Neuronal stem cell (in vitro differentiated cells): ENCODE measurements around the gene NLRP6.
"Not testable (repeated sequence)": the region's sequence is repeated elsewhere in the genome, so short reads cannot be mapped to it uniquely, and the experiment has no call there.

ENCODE experiments used
- DNase-seq: peaks from one replicate; pipeline ENCODE4 v3.0.0-alpha.2; 2013; ENCODE audit warnings: low spot score
- H2AFZ ChIP-seq: one replicate; pipeline ENCODE4 v1.6.1; 2013; ENCODE audit warnings: mild to moderate bottlenecking, low read length, inconsistent platforms
- H2AK5ac ChIP-seq: 2 replicates; pipeline ENCODE4 v1.6.1; 2013; ENCODE audit warnings: low read depth, mild to moderate bottlenecking, inconsistent platforms, low read length, moderate library complexity, mixed read lengths
- H2BK120ac ChIP-seq: 2 replicates; pipeline ENCODE4 v1.6.1; 2013; ENCODE audit warnings: low read depth, mild to moderate bottlenecking, inconsistent platforms, low read length, moderate library complexity, mixed read lengths
- H2BK12ac ChIP-seq: one replicate; pipeline ENCODE4 v1.6.1; 2013; ENCODE audit warnings: low read length, inconsistent platforms
- H2BK15ac ChIP-seq: 2 replicates; pipeline ENCODE4 v1.6.1; 2013; ENCODE audit warnings: mild to moderate bottlenecking, low read length, inconsistent platforms, mixed read lengths
- H2BK5ac ChIP-seq: one replicate; pipeline ENCODE4 v1.6.1; 2013; ENCODE audit warnings: inconsistent platforms, mild to moderate bottlenecking, low read length, moderate library complexity
- H3K14ac ChIP-seq: one replicate; pipeline ENCODE4 v1.6.1; 2013; ENCODE audit warnings: low read length, inconsistent platforms
- H3K18ac ChIP-seq: 2 replicates; pipeline ENCODE4 v1.6.1; 2013; ENCODE audit warnings: low read length, inconsistent platforms
- H3K23ac ChIP-seq: 2 replicates; pipeline ENCODE4 v1.6.1; 2013; ENCODE audit warnings: low read depth, mild to moderate bottlenecking, mixed read lengths, low read length, inconsistent platforms; ENCODE audit not compliant: poor library complexity
- H3K27ac ChIP-seq: replicated peaks from 3 replicates; pipeline ENCODE4 v1.5.1; 2013; ENCODE audit warnings: low read length, inconsistent platforms
- H3K27me3 ChIP-seq, 3 experiments: 2 replicates each; pipeline ENCODE4 v1.6.1; 2013; ENCODE audit warnings: low read length in 3 of 3, mild to moderate bottlenecking in 2 of 3, inconsistent platforms in 1 of 3, low read depth in 1 of 3, mixed read lengths in 1 of 3, moderate library complexity in 1 of 3; ENCODE audit not compliant: control insufficient read depth in 3 of 3, insufficient read depth in 3 of 3
- H3K36me3 ChIP-seq, 2 donors: replicated peaks in 1 of 2; 2 replicates each; pipeline ENCODE4 v1.6.1; 2013; ENCODE audit warnings: low read length in 2 of 2; ENCODE audit not compliant: control insufficient read depth in 2 of 2, insufficient read depth in 2 of 2
- H3K4ac ChIP-seq: 2 replicates; pipeline ENCODE4 v1.6.1; 2013; ENCODE audit warnings: inconsistent platforms, mild to moderate bottlenecking, low read length, moderate library complexity
- H3K4me1 ChIP-seq, 2 donors: 1 replicate in 1 of 2; 2 replicates in 1 of 2; pipeline ENCODE4 v1.6.1; 2013; ENCODE audit warnings: low read length in 2 of 2, low read depth in 1 of 2; ENCODE audit not compliant: control insufficient read depth in 2 of 2, insufficient read depth in 1 of 2
- H3K4me2 ChIP-seq: one replicate; pipeline ENCODE4 v1.6.1; 2013; ENCODE audit warnings: mild to moderate bottlenecking, low read length, inconsistent platforms; ENCODE audit not compliant: insufficient read depth, poor library complexity, severe bottlenecking
- H3K4me3 ChIP-seq, 2 donors: 2 replicates each; pipeline ENCODE4 v1.5.1; 2013; ENCODE audit warnings: low read length in 2 of 2, mild to moderate bottlenecking in 2 of 2, inconsistent platforms in 1 of 2, moderate library complexity in 1 of 2
- H3K79me1 ChIP-seq: one replicate; pipeline ENCODE4 v1.6.1; 2013; ENCODE audit warnings: low read depth, mild to moderate bottlenecking, inconsistent platforms, low read length, moderate library complexity
- H3K9ac ChIP-seq: one replicate; pipeline ENCODE4 v1.6.1; 2013; ENCODE audit warnings: mild to moderate bottlenecking, low read depth, low read length, inconsistent platforms; ENCODE audit not compliant: poor library complexity
- H3K9me3 ChIP-seq, 2 donors: replicated peaks in 1 of 2; 2 replicates each; pipeline versions ENCODE3 to v1.6.1; 2013; ENCODE audit warnings: low read length in 2 of 2, mild to moderate bottlenecking in 2 of 2, inconsistent platforms in 1 of 2, low read depth in 1 of 2, mixed read lengths in 1 of 2, moderate library complexity in 1 of 2; ENCODE audit not compliant: control insufficient read depth in 2 of 2, insufficient read depth in 1 of 2
- H4K8ac ChIP-seq: one replicate; pipeline ENCODE4 v1.6.1; 2013; ENCODE audit warnings: low read depth, mild to moderate bottlenecking, inconsistent platforms, low read length, moderate library complexity
- H4K91ac ChIP-seq: one replicate; pipeline ENCODE4 v1.6.1; 2013; ENCODE audit warnings: low read length, low read depth, mild to moderate bottlenecking, inconsistent platforms; ENCODE audit not compliant: poor library complexity
- WGBS, 2 donors: extraction: QIAGEN DNeasy Blood & Tissue Kit; methylation state at CpG; one replicate each; pipeline ENCODE4 v1.1.7; 2013; ENCODE audit warnings: missing lambda C conversion rate in 2 of 2, mixed read lengths in 1 of 2; ENCODE audit not compliant: insufficient read length in 2 of 2, insufficient replicate concordance in 1 of 2; ENCODE audit errors: extremely low coverage in 2 of 2; 5-methylcytosine and 5-hydroxymethylcytosine counted together

Gene NLRP6

GRCh38 chr11:306645-307371, 28.6 kb downstream of the NLRP6 start:
- H2BK12ac ChIP-seq, result peak overlapping the region; percentile 32
- no peak overlapping the region for H3K4me3 ChIP-seq
- no peak overlapping the region for H3K4me2 ChIP-seq
- peaks cover 0 to 4% of the 10 kb centered on the region in 2 donors for H3K36me3 ChIP-seq
- peak overlapping the region; percentile 25 for H3K14ac ChIP-seq
- no peak overlapping the region for H3K9ac ChIP-seq
- H3K18ac ChIP-seq, result peak overlapping the region; percentile 94
- peaks cover 4 to 7% of the 10 kb centered on the region in 2 donors for H3K9me3 ChIP-seq
- no CpG with 5 or more reads among the region's 17 CpGs for WGBS, 2 donors
- H3K27me3 ChIP-seq, result no peaks in the 10 kb centered on the region
- peaks cover 3% of the 10 kb centered on the region for H3K79me1 ChIP-seq
- H2AFZ ChIP-seq, result no peak overlapping the region
- H2BK5ac ChIP-seq, result peak overlapping the region; percentile 69
- H2AK5ac ChIP-seq, result peak overlapping the region; percentile 22
- H4K91ac ChIP-seq, result peak overlapping the region; percentile 60
- peak overlapping the region; percentile 90 for H2BK15ac ChIP-seq
- no peak for DNase-seq
- H3K4me1 ChIP-seq, result peaks cover 28 to 34% of the 10 kb centered on the region in 2 donors
- peak overlapping the region; percentile 13 for H3K23ac ChIP-seq
- peak overlapping the region; percentile 68 for H2BK120ac ChIP-seq
- no peak overlapping the region for H4K8ac ChIP-seq
- peak overlapping the region; percentile 7 for H3K27ac ChIP-seq
- peak overlapping the region; percentile 72 for H3K4ac ChIP-seq

- H3K9me3 ChIP-seq, H3K79me1 ChIP-seq, H2AFZ ChIP-seq, H3K36me3 ChIP-seq, H3K27me3 ChIP-seq: not testable (repeated sequence)
- H2BK12ac ChIP-seq, result peak within 1 kb of the TSS; percentile 87
- H4K8ac ChIP-seq, result peak within 1 kb of the TSS; percentile 57
- peak; percentile 79 for DNase-seq
- peak within 1 kb of the TSS; percentile 92 for H2BK15ac ChIP-seq
- H3K4me3 ChIP-seq, result peak within 1 kb of the TSS; percentile 63 to 78
- H3K14ac ChIP-seq, result peak within 1 kb of the TSS; percentile 79
- peak within 1 kb of the TSS; percentile 94 for H3K9ac ChIP-seq
- peak within 1 kb of the TSS; percentile 96 for H3K18ac ChIP-seq
- peak within 1 kb of the TSS; percentile 39 for H3K4me2 ChIP-seq
- H3K23ac ChIP-seq, result peak within 1 kb of the TSS; percentile 82
- peak within 1 kb of the TSS; percentile 81 for H4K91ac ChIP-seq
- H3K4ac ChIP-seq, result peak within 1 kb of the TSS; percentile 72
- WGBS, 2 donors, result no CpG with 5 or more reads among the region's 28 CpGs
- H2BK5ac ChIP-seq, result peak within 1 kb of the TSS; percentile 69
- peak within 1 kb of the TSS; percentile 93 for H3K27ac ChIP-seq
- H3K4me1 ChIP-seq, result peaks cover 32 to 47% of the 10 kb centered on the region in 2 donors
- H2BK120ac ChIP-seq, result peak within 1 kb of the TSS; percentile 68
- peak within 1 kb of the TSS; percentile 98 for H2AK5ac ChIP-seq
Measured at GRCh38 chr11:307766-308708, 29.8 kb downstream of the NLRP6 start, which contains the start of gene IFITM2. Gene IFITM2, plus strand, starts transcription at chr11:307816. Its CDS starts 377 bp downstream, at chr11:308193.

GRCh38 chr11:308740-309665, 30.8 kb downstream of the NLRP6 start:
- H3K23ac ChIP-seq, H3K27me3 ChIP-seq, H2BK120ac ChIP-seq, H2BK15ac ChIP-seq, H3K79me1 ChIP-seq, H2AFZ ChIP-seq, H2BK5ac ChIP-seq, H3K27ac ChIP-seq, H3K14ac ChIP-seq, H4K8ac ChIP-seq, H2AK5ac ChIP-seq, H2BK12ac ChIP-seq, H3K4ac ChIP-seq, H3K36me3 ChIP-seq, DNase-seq, H4K91ac ChIP-seq, H3K9me3 ChIP-seq, H3K9ac ChIP-seq: not testable (repeated sequence)
- no CpG with 5 or more reads among the region's 24 CpGs for WGBS, 2 donors
- H3K18ac ChIP-seq, result peak overlapping the region; percentile 24
- H3K4me2 ChIP-seq, result peak overlapping the region; percentile 60
- peak overlapping the region in 1 of 2 donors; percentile 63 for H3K4me3 ChIP-seq
- peaks cover 40 to 52% of the 10 kb centered on the region in 2 donors for H3K4me1 ChIP-seq
